ENCODE measurements around the gene ADK. TPM values are rescaled to one million over a fixed set of nuclear protein-coding genes. Genes with fewer than 3 reads are reported as not detected.

ADK gene
- total RNA-seq, 1 experiment from 2014 or later, result 26.8 TPM

- Histone ChIP-seq H2BK15ac (ENCODE audit: low read depth, low read length) (no peak overlapping the region), H3K79me1 (ENCODE audit: insufficient read depth, low read depth, low read length, poor library complexity, severe bottlenecking) (no peaks in the 10 kb centered on the region), H3K4me2 (ENCODE audit: insufficient read depth, insufficient read length, low read length) (no peak overlapping the region), H2BK20ac (ENCODE audit: low read depth, low read length, poor library complexity, severe bottlenecking) (no peak overlapping the region), H3K79me2 (ENCODE audit: insufficient read depth, low read length) (no peaks in the 10 kb centered on the region), H3K27ac (ENCODE audit: insufficient read length, low read depth, low read length) (no peak overlapping the region), H3K4me1 (ENCODE audit: insufficient read depth, low read length) (no peaks in the 10 kb centered on the region), H3K18ac (ENCODE audit: insufficient read length, low read depth, low read length) (no peak overlapping the region), H3K9ac (ENCODE audit: extremely low read depth, insufficient read length, low read length) (no peak overlapping the region), H4K20me1 (ENCODE audit: control insufficient read depth, insufficient read depth, insufficient read length) (no peaks in the 10 kb centered on the region), H4K5ac (ENCODE audit: insufficient read length, low read depth, low read length) (no peak overlapping the region), H2BK120ac (ENCODE audit: low read depth, low read length, poor library complexity, severe bottlenecking) (no peak overlapping the region), H2AFZ (ENCODE audit: low read length) (no peak overlapping the region), H3K23me2 (ENCODE audit: insufficient read length, low read depth, low read length, poor library complexity, severe bottlenecking) (no peaks in the 10 kb centered on the region), H3K23ac (ENCODE audit: insufficient read length, low read depth, low read length) (no peak overlapping the region), H2BK12ac (ENCODE audit: insufficient read length, low read depth, low read length) (no peak overlapping the region), H3K9me3 (ENCODE audit: control insufficient read depth, low read depth, low read length) (no peaks in the 10 kb centered on the region), H2BK5ac (ENCODE audit: insufficient read length, low read length) (no peak overlapping the region), H3K4ac (ENCODE audit: low read depth, low read length) (no peak overlapping the region), H4K91ac (ENCODE audit: insufficient read length, low read depth, low read length) (no peak overlapping the region), H3K14ac (ENCODE audit: insufficient read depth, low read length) (no peak overlapping the region), H3K56ac (ENCODE audit: insufficient read length, low read depth, low read length) (no peak overlapping the region), H4K8ac (replicated peaks; ENCODE audit: insufficient read length, low read depth, low read length) (no peak overlapping the region), H3K27me3 (ENCODE audit: insufficient read depth, low read length) (no peaks in the 10 kb centered on the region), H2AK5ac (ENCODE audit: insufficient read length, low read length) (no peak overlapping the region), H3T11ph (ENCODE audit: low read length) (no peak overlapping the region)
- H3K9me3 Mint-ChIP-seq, result no peaks in the 10 kb centered on the region
- no peak overlapping the region for H3K4me3 Mint-ChIP-seq
- H3K36me3 Mint-ChIP-seq (ENCODE audit: insufficient read depth in 1 of 3, low read depth in 3 of 3), result no peaks in the 10 kb centered on the region
- no CpG with 5 or more reads among the region's 3 CpGs for WGBS (ENCODE audit: extremely low coverage, insufficient read length, low lambda C conversion rate)
- no peak overlapping the region for H3K27ac Mint-ChIP-seq
- peaks cover 3 to 10% of the 10 kb centered on the region in 2 experiments; a peak in 3 of 4 replicates for H3K4me1 Mint-ChIP-seq
- TF ChIP-seq CTCF (conservative IDR thresholded peaks at IDR 0.05), result no peak
- no peaks in the 10 kb centered on the region for H3K27me3 Mint-ChIP-seq (ENCODE audit: low read depth)
- DNase-seq, result no peak
Observed at GRCh38 chr10:74530981-74531380, 380.0 kb downstream of the ADK start.
